Keratinocyte (primary cell): Measurements from ENCODE around the gene TTYH1. TPM values are rescaled to one million over a fixed set of nuclear protein-coding genes. Genes with fewer than 3 reads are reported as not detected.

Source experiments
- DNase-seq: peaks from one replicate; pipeline ENCODE4 v3.0.0-alpha.2; 2011; ENCODE audit warnings: low read depth, missing footprints, low spot score
- FAIRE-seq: peaks from 2 replicates; lab custom pipeline; 2011; peaks lifted over from hg19 to GRCh38; lab: Jason Lieb, UNC
- H2AFZ ChIP-seq: 2 replicates; pipeline ENCODE4 v1.6.0; 2012; ENCODE audit warnings: low read length, control low read depth, inconsistent platforms; ENCODE audit not compliant: control insufficient read depth
- H3K27ac ChIP-seq: 2 replicates; pipeline ENCODE4 v1.5.1; 2011; ENCODE audit warnings: low read length; ENCODE audit not compliant: control insufficient read depth, insufficient read depth
- H3K27me3 ChIP-seq: 3 replicates; pipeline ENCODE4 v1.6.0; 2011; ENCODE audit warnings: low read length; ENCODE audit not compliant: control insufficient read depth, insufficient read depth; ENCODE audit errors: extremely low read depth
- H3K36me3 ChIP-seq, 2 experiments: 2 replicates in 1 of 2; 3 replicates in 1 of 2; pipeline ENCODE4 v1.5.1; 2011; ENCODE audit warnings: low read length in 2 of 2, mild to moderate bottlenecking in 1 of 2; ENCODE audit not compliant: control insufficient read depth in 2 of 2, insufficient read depth in 2 of 2; ENCODE audit errors: extremely low read depth in 1 of 2
- H3K4me1 ChIP-seq: 3 replicates; pipeline ENCODE4 v1.5.1; 2011; ENCODE audit warnings: low read length; ENCODE audit not compliant: control insufficient read depth, insufficient read depth; ENCODE audit errors: extremely low read depth
- H3K4me2 ChIP-seq: 3 replicates; pipeline ENCODE4 v1.6.0; 2011; ENCODE audit warnings: low read depth, low read length; ENCODE audit not compliant: control insufficient read depth, insufficient read depth; ENCODE audit errors: extremely low read depth
- H3K4me3 ChIP-seq, 3 experiments: fragments of 200-600 bp in 1 of 3; sonication (generic) in 1 of 3; 2 replicates in 2 of 3; 3 replicates in 1 of 3; pipeline ENCODE4 v1.5.1; 2011 to 2016; ENCODE audit warnings: low read length in 3 of 3, mild to moderate bottlenecking in 3 of 3, control low read depth in 2 of 3, inconsistent platforms in 1 of 3, low read depth in 1 of 3, mixed read lengths in 1 of 3, mixed run types in 1 of 3, moderate library complexity in 1 of 3; ENCODE audit not compliant: control insufficient read depth in 2 of 3, insufficient read depth in 2 of 3; ENCODE audit errors: extremely low read depth in 1 of 3
- H3K79me2 ChIP-seq: 2 replicates; pipeline ENCODE4 v1.6.0; 2012; ENCODE audit warnings: low read length; ENCODE audit not compliant: control insufficient read depth, insufficient read depth
- H3K9ac ChIP-seq: 3 replicates; pipeline ENCODE4 v1.6.0; 2011; ENCODE audit warnings: low read length; ENCODE audit not compliant: control insufficient read depth, insufficient read depth; ENCODE audit errors: extremely low read depth
- H3K9me1 ChIP-seq: 3 replicates; pipeline ENCODE4 v1.6.0; 2011; ENCODE audit warnings: low read length; ENCODE audit not compliant: control insufficient read depth, insufficient read depth; ENCODE audit errors: extremely low read depth
- H3K9me3 ChIP-seq: 2 replicates; pipeline ENCODE4 v1.5.1; 2012; ENCODE audit warnings: low read depth, low read length; ENCODE audit not compliant: control insufficient read depth
- H4K20me1 ChIP-seq: 3 replicates; pipeline ENCODE4 v1.6.0; 2011; ENCODE audit warnings: low read length; ENCODE audit not compliant: control insufficient read depth, insufficient read depth; ENCODE audit errors: extremely low read depth
- CTCF ChIP-seq, 3 experiments: IDR thresholded peaks in 1 of 3; conservative IDR thresholded peaks in 1 of 3; optimal IDR thresholded peaks in 1 of 3; 2 replicates in 2 of 3; 3 replicates in 1 of 3; pipeline versions ENCODE3 to v1.5.1; 2011; ENCODE audit warnings: low read length in 3 of 3, mild to moderate bottlenecking in 3 of 3, moderate library complexity in 2 of 3, control low read depth in 1 of 3, inconsistent platforms in 1 of 3; ENCODE audit not compliant: insufficient read depth in 2 of 3; ENCODE audit errors: extremely low read depth in 1 of 3
- EZH2 ChIP-seq: IDR thresholded peaks from one replicate; pipeline ENCODE4 v1.6.1; 2012; ENCODE audit warnings: inconsistent platforms, mild to moderate bottlenecking, low read length, moderate library complexity
- dilution Hi-C: fragments of 300-500 bp; cut with MboI; formaldehyde crosslinking; loops from one replicate; pipeline ENCODE4 v1.7.0; 2020; ENCODE audit warnings: low sequenced_read_pairs; ENCODE audit not compliant: extremely low pct_ligation_motif_present
- polyA plus RNA-seq, 5 experiments: library from polyadenylated mRNA; depleted of rRNA in 3 of 5; stranded (reverse) in 3 of 5; stranded (forward) in 1 of 5; unstranded in 1 of 5; fragments of >200 nt; gene quantifications; 1 replicate in 1 of 5; 2 replicates in 3 of 5; 3 replicates in 1 of 5; pipeline versions ENCODE4 v1.2.1 to v1.2.3, GENCODE V29; 2011 to 2012; ENCODE audit warnings: missing spikeins in 2 of 5, low read depth in 1 of 5, low replicate concordance in 1 of 5

The TTYH1 gene
- polyA plus RNA-seq, 1 donor (not counting 4 experiments of a cell fraction or from before 2014, with no cell fraction given) = 0.13 TPM

GRCh38 chr19:54416695-54417491 is 1.6 kb downstream of the TTYH1 start:
- dilution Hi-C loops = no loop called here
- Histone ChIP-seq H2AFZ (no peak overlapping the region), H3K9ac (no peak overlapping the region), H3K9me3 (peaks cover 3% of the 10 kb centered on the region), H3K9me1 (no peaks in the 10 kb centered on the region), H3K4me1 (no peaks in the 10 kb centered on the region), H3K27ac (no peak overlapping the region), H3K4me3 (no peak overlapping the region), H3K27me3 (peaks cover 56% of the 10 kb centered on the region), H4K20me1 (no peaks in the 10 kb centered on the region), H3K79me2 (no peaks in the 10 kb centered on the region), H3K4me2 (no peak overlapping the region), H3K36me3 (no peaks in the 10 kb centered on the region)
- no peak for FAIRE-seq
- TF ChIP-seq EZH2 (no peak), CTCF (optimal IDR thresholded peaks at IDR 0.05 in 1 of 3, IDR thresholded peaks at IDR 0.05 in 1 of 3, conservative IDR thresholded peaks at IDR 0.05 in 1 of 3; ENCODE audit: extremely low read depth in 1 of 3, insufficient read depth in 2 of 3, low read length in 3 of 3) (no peak)
- DNase-seq = no peak

GRCh38 chr19:54418030-54418929 is 3.0 kb downstream of the TTYH1 start:
- no peak overlapping the region for H3K4me2 ChIP-seq
- H3K27ac ChIP-seq = no peak overlapping the region
- no peak for TF ChIP-seq EZH2
- no peak for TF ChIP-seq CTCF (optimal IDR thresholded peaks at IDR 0.05 in 1 of 3, IDR thresholded peaks at IDR 0.05 in 1 of 3, conservative IDR thresholded peaks at IDR 0.05 in 1 of 3; ENCODE audit: extremely low read depth in 1 of 3, insufficient read depth in 2 of 3, low read length in 3 of 3)
- FAIRE-seq (no peak), DNase-seq (no peak)
- peaks cover 3% of the 10 kb centered on the region for H3K9me3 ChIP-seq
- H3K4me3 ChIP-seq = no peak overlapping the region
- no peaks in the 10 kb centered on the region for H3K36me3 ChIP-seq
- H3K9ac ChIP-seq = no peak overlapping the region
- H3K4me1 ChIP-seq = no peaks in the 10 kb centered on the region
- peaks cover 56% of the 10 kb centered on the region for H3K27me3 ChIP-seq
- H3K9me1 ChIP-seq = no peaks in the 10 kb centered on the region
- H2AFZ ChIP-seq = no peak overlapping the region
- dilution Hi-C loops = no loop called here
- no peaks in the 10 kb centered on the region for H4K20me1 ChIP-seq
- no peaks in the 10 kb centered on the region for H3K79me2 ChIP-seq
